PC-9 (cell line): ENCODE measurements around the gene CLTCL1. TPM values are rescaled to one million over a fixed set of nuclear protein-coding genes. Genes with fewer than 3 reads are reported as not detected.

Experiments used
- BruUV-seq: library from RNA; stranded (reverse); fragments of 400-500 nt; replicated peaks from 2 replicates; lab custom pipeline; 2021; lab: Mats Ljungman, UMichigan
- CTCF ChIA-PET: fragments of 300-600 bp; sonication (Branson Sonifier 250); formaldehyde crosslinking; loops from one replicate; lab custom pipeline; 2022; ENCODE audit warnings: antibody characterized with exemption; lab: Charles Lee
- POLR2A ChIA-PET: fragments of 300-600 bp; sonication (Branson Sonifier 250); formaldehyde crosslinking; loops from one replicate; lab custom pipeline; 2022; ENCODE audit warnings: antibody characterized with exemption; ENCODE audit not compliant: unreplicated experiment; lab: Charles Lee
- DNase-seq, 2 experiments: peaks; one replicate each; pipeline versions ENCODE4 v3.0.0 to v3.0.0-alpha.2; 2015 to 2022; ENCODE audit warnings: mixed read lengths in 1 of 2
- H2AFZ ChIP-seq: fragments of 200-600 bp; sonication (generic); 2 replicates; pipeline ENCODE4 v1.8.1; 2017; ENCODE audit warnings: antibody characterized with exemption
- H3F3A ChIP-seq: fragments of 200-600 bp; sonication (generic); 2 replicates; pipeline ENCODE4 v1.8.1; 2017; ENCODE audit warnings: antibody characterized with exemption, mild to moderate bottlenecking, low read depth; ENCODE audit not compliant: insufficient read depth
- H3K27ac ChIP-seq: fragments of 200-600 bp; sonication (generic); 2 replicates; pipeline ENCODE4 v1.6.1; 2016; ENCODE audit warnings: mixed run types
- H3K27me3 ChIP-seq: fragments of 200-600 bp; sonication (generic); 2 replicates; pipeline ENCODE4 v1.6.1; 2016; ENCODE audit warnings: low read depth, mixed run types; ENCODE audit not compliant: insufficient read depth
- H3K36me3 ChIP-seq: fragments of 200-600 bp; sonication (generic); 2 replicates; pipeline ENCODE4 v1.6.1; 2016; ENCODE audit warnings: low read depth, mixed run types
- H3K4me1 ChIP-seq: fragments of 200-600 bp; sonication (generic); replicated peaks from 2 replicates; pipeline ENCODE4 v1.6.1; 2016; ENCODE audit warnings: mixed run types; ENCODE audit not compliant: insufficient read depth
- H3K4me2 ChIP-seq: fragments of 200-600 bp; sonication (generic); 2 replicates; pipeline ENCODE4 v1.6.1; 2017; ENCODE audit warnings: mixed run types
- H3K4me3 ChIP-seq: fragments of 200-600 bp; sonication (generic); 2 replicates; pipeline ENCODE4 v1.6.1; 2016; ENCODE audit warnings: mixed run types
- H3K79me2 ChIP-seq: fragments of 200-600 bp; sonication (generic); 2 replicates; pipeline ENCODE4 v1.6.1; 2017; ENCODE audit warnings: low read depth, mixed run types
- H3K9me2 ChIP-seq: fragments of 200-600 bp; sonication (generic); 2 replicates; pipeline ENCODE4 v1.8.1; 2017; ENCODE audit warnings: mild to moderate bottlenecking; ENCODE audit not compliant: insufficient read depth
- H3K9me3 ChIP-seq: fragments of 200-600 bp; sonication (generic); 2 replicates; pipeline ENCODE4 v1.8.1; 2016; ENCODE audit warnings: low read depth; ENCODE audit not compliant: insufficient read depth
- H4K20me1 ChIP-seq: fragments of 200-600 bp; sonication (generic); 2 replicates; pipeline ENCODE4 v1.8.1; 2017; ENCODE audit not compliant: insufficient read depth
- EZH2 ChIP-seq: fragments of 200-600 bp; sonication (generic); IDR thresholded peaks from 2 replicates; pipeline ENCODE4 v1.8.0; 2017; ENCODE audit warnings: antibody characterized with exemption, low read depth
- intact Hi-C: fragments of 100-400 bp; cut with micrococcal nuclease; formaldehyde crosslinking; loops from one replicate; pipeline ENCODE4 v1.10.0; 2022; ENCODE audit not compliant: unreplicated experiment
- total RNA-seq: library from RNA; stranded (reverse); gene quantifications from 2 replicates; pipeline ENCODE4 v1.2.3, GENCODE V29; 2021
- TF ChIP-seq, protein P1 (sequence below): fragments of 200-600 bp; sonication (generic); conservative IDR thresholded peaks from 2 replicates; pipeline ENCODE4 v1.6.1; 2017; ENCODE audit warnings: mixed run types, antibody characterized with exemption, mild to moderate bottlenecking, moderate library complexity

The CLTCL1 gene
- total RNA-seq, 1 experiment from 2014 or later = 7.2 TPM

DNA sequence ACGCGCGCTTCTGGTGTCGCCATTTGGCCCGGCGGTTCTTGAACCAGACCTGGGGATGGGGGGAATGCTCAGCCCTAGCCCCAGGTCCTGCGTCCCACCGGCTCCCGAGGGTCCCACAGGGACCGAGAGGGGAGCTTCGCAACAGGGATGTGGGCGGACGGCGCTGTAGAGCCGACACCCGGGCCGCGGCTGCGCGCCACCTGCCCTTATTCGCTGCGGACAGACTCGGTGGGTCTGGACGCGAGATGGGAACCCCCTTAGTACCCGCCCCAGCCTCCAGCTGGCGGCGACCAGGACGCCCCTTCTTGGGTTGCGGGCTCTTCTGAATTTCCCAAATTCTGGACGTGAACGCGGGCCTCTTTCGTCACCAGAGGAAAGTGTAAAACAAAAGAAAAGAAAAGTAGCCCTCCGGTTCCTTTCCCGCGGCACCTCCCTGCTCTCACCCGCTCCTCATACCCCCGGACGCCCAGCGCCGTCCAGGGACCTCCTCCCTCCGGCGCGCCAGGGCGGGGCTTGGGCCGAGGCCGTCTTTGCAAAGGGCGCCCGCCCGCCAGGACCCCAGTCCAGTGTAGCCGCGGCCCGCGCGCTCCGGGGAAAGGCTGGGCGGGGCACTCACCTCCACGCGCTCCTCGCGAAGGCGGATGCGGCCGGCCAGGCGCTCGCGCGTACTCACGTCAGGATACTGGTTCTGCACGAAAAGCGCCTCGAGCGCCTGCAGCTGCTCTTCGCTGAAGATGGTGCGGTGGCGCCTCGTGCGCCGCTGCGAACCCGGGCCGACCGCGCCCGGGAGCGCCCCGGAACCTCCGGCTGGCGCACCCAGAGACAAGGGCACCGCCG is 142.3 kb downstream of the CLTCL1 start:
- Histone ChIP-seq H2AFZ (no peak overlapping the region), H3K9me2 (no peaks in the 10 kb centered on the region), H3K27me3 (peaks cover 21% of the 10 kb centered on the region), H3K27ac (no peak overlapping the region), H3K79me2 (peaks cover 1% of the 10 kb centered on the region), H4K20me1 (no peaks in the 10 kb centered on the region), H3K36me3 (no peaks in the 10 kb centered on the region), H3F3A (no peaks in the 10 kb centered on the region), H3K4me3 (no peak overlapping the region), H3K4me1 (no peaks in the 10 kb centered on the region), H3K9me3 (no peaks in the 10 kb centered on the region), H3K4me2 (no peak overlapping the region)
- intact Hi-C loops = no loop called here
- CTCF ChIA-PET = no interaction called here
- no TSS peak for BruUV-seq
- POLR2A ChIA-PET = no interaction called here
- DNase-seq = no peak
- TF ChIP-seq, protein P1, sequence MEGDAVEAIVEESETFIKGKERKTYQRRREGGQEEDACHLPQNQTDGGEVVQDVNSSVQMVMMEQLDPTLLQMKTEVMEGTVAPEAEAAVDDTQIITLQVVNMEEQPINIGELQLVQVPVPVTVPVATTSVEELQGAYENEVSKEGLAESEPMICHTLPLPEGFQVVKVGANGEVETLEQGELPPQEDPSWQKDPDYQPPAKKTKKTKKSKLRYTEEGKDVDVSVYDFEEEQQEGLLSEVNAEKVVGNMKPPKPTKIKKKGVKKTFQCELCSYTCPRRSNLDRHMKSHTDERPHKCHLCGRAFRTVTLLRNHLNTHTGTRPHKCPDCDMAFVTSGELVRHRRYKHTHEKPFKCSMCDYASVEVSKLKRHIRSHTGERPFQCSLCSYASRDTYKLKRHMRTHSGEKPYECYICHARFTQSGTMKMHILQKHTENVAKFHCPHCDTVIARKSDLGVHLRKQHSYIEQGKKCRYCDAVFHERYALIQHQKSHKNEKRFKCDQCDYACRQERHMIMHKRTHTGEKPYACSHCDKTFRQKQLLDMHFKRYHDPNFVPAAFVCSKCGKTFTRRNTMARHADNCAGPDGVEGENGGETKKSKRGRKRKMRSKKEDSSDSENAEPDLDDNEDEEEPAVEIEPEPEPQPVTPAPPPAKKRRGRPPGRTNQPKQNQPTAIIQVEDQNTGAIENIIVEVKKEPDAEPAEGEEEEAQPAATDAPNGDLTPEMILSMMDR = no peak
- TF ChIP-seq EZH2 = no peak

- CTCF ChIA-PET = no interaction called here
- Histone ChIP-seq H3K27me3 (peaks cover 17% of the 10 kb centered on the region), H3K4me2 (no peak overlapping the region), H3F3A (no peaks in the 10 kb centered on the region), H3K9me2 (no peaks in the 10 kb centered on the region), H3K36me3 (no peaks in the 10 kb centered on the region), H2AFZ (no peak overlapping the region; the same call in 1 of the 2 replicates), H4K20me1 (no peaks in the 10 kb centered on the region), H3K79me2 (peaks cover 9% of the 10 kb centered on the region), H3K9me3 (no peaks in the 10 kb centered on the region), H3K4me1 (peaks cover under 1% of the 10 kb centered on the region; the same call in 1 of the 2 replicates), H3K4me3 (no peak overlapping the region), H3K27ac (no peak overlapping the region)
- TF ChIP-seq EZH2 = no peak
- TF ChIP-seq, protein P1 = no peak
- no peak for DNase-seq
- intact Hi-C loops = no loop called here
- no TSS peak for BruUV-seq
- POLR2A ChIA-PET = no interaction called here
These were observed 143.0 kb downstream of the CLTCL1 start for GRCh38 chr22:19148417-19149046.

GRCh38 chr22:19147195-19147780 is 144.2 kb downstream of the CLTCL1 start:
- Histone ChIP-seq H3K27ac (no peak overlapping the region), H3K79me2 (peaks cover 21% of the 10 kb centered on the region), H3K9me2 (no peaks in the 10 kb centered on the region), H3K27me3 (peaks cover 8% of the 10 kb centered on the region), H3K36me3 (no peaks in the 10 kb centered on the region), H3K9me3 (no peaks in the 10 kb centered on the region), H2AFZ (no peak overlapping the region), H3K4me3 (no peak overlapping the region), H3K4me2 (no peak overlapping the region), H3F3A (peaks cover under 1% of the 10 kb centered on the region; the same call in 1 of the 2 replicates), H4K20me1 (no peaks in the 10 kb centered on the region), H3K4me1 (peaks cover 5% of the 10 kb centered on the region; the same call in 1 of the 2 replicates)
- no TSS peak for BruUV-seq
- DNase-seq = no peak
- TF ChIP-seq, protein P1 = no peak
- no peak for TF ChIP-seq EZH2
- POLR2A ChIA-PET = no interaction called here
- CTCF ChIA-PET = no interaction called here
- intact Hi-C loops = no loop called here
